ENCODE measurements around the gene CLCNKB. TPM values are rescaled to one million over a fixed set of nuclear protein-coding genes. Genes with fewer than 3 reads are reported as not detected.

Gene CLCNKB
- total RNA-seq, result 0.17 TPM in 1 of 2 replicates, not detected in the other

GRCh38 chr1:16043521-16043920, at the start of gene CLCNKB:
Gene CLCNKB, plus strand, starts transcription at chr1:16043782. Its CDS starts 711 bp downstream, at chr1:16044493.

GRCh38 chr1:16017461-16018303, 25.9 kb upstream of the CLCNKB start, which contains the start of gene HSPB7:
Gene HSPB7, minus strand, starts transcription at chr1:16018043. Its CDS starts 80 bp downstream, at chr1:16017963.

GRCh38 chr1:16021681-16022080, 21.9 kb upstream of the CLCNKB start, which contains the start of gene CLCNKA:
Gene CLCNKA, plus strand, starts transcription at chr1:16022036. Its CDS starts 584 bp downstream, at chr1:16022620.

GRCh38 chr1:16073490-16074119, 30.0 kb downstream of the CLCNKB start, which contains the start of gene FAM131C:
Gene FAM131C, minus strand, starts transcription at chr1:16073651. Its CDS starts 209 bp downstream, at chr1:16073442.

Other genes starting within 250 kb of the CLCNKB start
- gene UQCRHL, start 236.1 kb upstream of the CLCNKB start, total RNA-seq, result 14.8 and 15.3 TPM in 2 replicates
- 6.8 and 8.6 TPM in 2 replicates for gene SPEN, start 196.1 kb upstream of the CLCNKB start, total RNA-seq
- 46.2 and 69.1 TPM in 2 replicates for gene ZBTB17, start 67.7 kb upstream of the CLCNKB start, total RNA-seq
- not detected in 2 replicates for gene SRARP, start 39.5 kb upstream of the CLCNKB start, total RNA-seq
- gene HSPB7, start 25.7 kb upstream of the CLCNKB start, total RNA-seq, result 0.47 and 2.9 TPM in 2 replicates
- gene CLCNKA, start 21.7 kb upstream of the CLCNKB start, total RNA-seq, result not detected in 2 replicates
- not detected in 2 replicates for gene FAM131C, start 29.9 kb downstream of the CLCNKB start, total RNA-seq
- 2.9 and 7.9 TPM in 2 replicates for gene EPHA2, start 112.3 kb downstream of the CLCNKB start, total RNA-seq
- gene ARHGEF19, start 168.9 kb downstream of the CLCNKB start, total RNA-seq, result 1.6 and 2.0 TPM in 2 replicates
- gene CPLANE2, start 193.4 kb downstream of the CLCNKB start, total RNA-seq, result 10.8 and 11.5 TPM in 2 replicates

Measured in bronchial smooth muscle cell (primary cell).